Neural progenitor cell (in vitro differentiated cells): Measurements from ENCODE around the gene TXNDC9. TPM values are rescaled to one million over a fixed set of nuclear protein-coding genes. Genes with fewer than 3 reads are reported as not detected.

Experiments used
- DNase-seq: peaks from one replicate; pipeline ENCODE4 v3.0.0-alpha.2; 2016; ENCODE audit warnings: low spot score
- H2AFZ ChIP-seq: fragments of 200-600 bp; sonication (generic); replicated peaks from 2 replicates; pipeline ENCODE4 v1.6.1; 2016; ENCODE audit warnings: antibody characterized with exemption
- H3F3A ChIP-seq: fragments of 200-600 bp; sonication (generic); 2 replicates; pipeline ENCODE4 v1.6.1; 2016; ENCODE audit warnings: antibody characterized with exemption, low read depth
- H3K27ac ChIP-seq: fragments of 200-600 bp; sonication (generic); 2 replicates; pipeline ENCODE4 v1.5.1; 2016; ENCODE audit warnings: mild to moderate bottlenecking
- H3K27me3 ChIP-seq: fragments of 200-600 bp; sonication (generic); 2 replicates; pipeline ENCODE4 v1.6.1; 2016; ENCODE audit warnings: mild to moderate bottlenecking, moderate library complexity
- H3K36me3 ChIP-seq: fragments of 200-600 bp; sonication (generic); 2 replicates; pipeline ENCODE4 v1.5.1; 2016
- H3K4me1 ChIP-seq: fragments of 200-600 bp; sonication (generic); 2 replicates; pipeline ENCODE4 v1.6.1; 2016; ENCODE audit warnings: mixed run types
- H3K4me2 ChIP-seq: fragments of 200-600 bp; sonication (generic); 2 replicates; pipeline ENCODE4 v1.6.1; 2016
- H3K4me3 ChIP-seq: fragments of 200-600 bp; sonication (generic); 2 replicates; pipeline ENCODE4 v1.5.1; 2016
- H3K79me2 ChIP-seq: fragments of 200-600 bp; sonication (generic); 2 replicates; pipeline ENCODE4 v1.6.1; 2016; ENCODE audit warnings: low read depth
- H3K9ac ChIP-seq: fragments of 200-600 bp; sonication (generic); 2 replicates; pipeline ENCODE4 v1.6.1; 2016
- H3K9me3 ChIP-seq: fragments of 200-600 bp; sonication (generic); 2 replicates; pipeline ENCODE4 v1.5.1; 2016; ENCODE audit warnings: low read depth
- H4K20me1 ChIP-seq: fragments of 200-600 bp; sonication (generic); 2 replicates; pipeline ENCODE4 v1.6.1; 2016; ENCODE audit warnings: low read depth
- H3K27ac Mint-ChIP-seq: 3 replicates; pipeline ENCODE4 v1.8.0; 2021; ENCODE audit warnings: mixed read lengths
- H3K27me3 Mint-ChIP-seq: 2 replicates; pipeline ENCODE4 v1.8.0; 2022; ENCODE audit warnings: low read depth, mild to moderate bottlenecking, inconsistent platforms, moderate library complexity, mixed read lengths; ENCODE audit not compliant: insufficient read depth
- H3K36me3 Mint-ChIP-seq: 3 replicates; pipeline ENCODE4 v1.8.0; 2021; ENCODE audit warnings: mixed read lengths
- H3K4me1 Mint-ChIP-seq: 3 replicates; pipeline ENCODE4 v1.8.0; 2021; ENCODE audit warnings: mixed read lengths
- H3K4me3 Mint-ChIP-seq: 3 replicates; pipeline ENCODE4 v1.8.0; 2021; ENCODE audit warnings: mild to moderate bottlenecking, moderate library complexity, mixed read lengths
- H3K9me3 Mint-ChIP-seq: 3 replicates; pipeline ENCODE4 v1.8.0; 2020; ENCODE audit warnings: mixed read lengths
- EZH2 ChIP-seq: fragments of 200-600 bp; sonication (generic); IDR thresholded peaks from 2 replicates; pipeline ENCODE4 v1.6.1; 2017; ENCODE audit warnings: antibody characterized with exemption, mild to moderate bottlenecking, moderate library complexity
- EZH2phosphoT487 ChIP-seq: fragments of 200-600 bp; sonication (generic); IDR thresholded peaks from 2 replicates; pipeline ENCODE4 v1.6.1; 2017; ENCODE audit warnings: antibody characterized with exemption
- total RNA-seq: library from RNA; depleted of rRNA; stranded (reverse); fragments of >200 nt; gene quantifications from 2 replicates; pipeline ENCODE4 v1.2.3, GENCODE V29; 2015; ENCODE audit warnings: low replicate concordance
- TF ChIP-seq, protein P1 (sequence below): fragments of 200-600 bp; sonication (generic); IDR thresholded peaks from 2 replicates; pipeline ENCODE4 v1.5.1; 2017; ENCODE audit warnings: antibody characterized with exemption, mild to moderate bottlenecking

TXNDC9 gene
- total RNA-seq, 1 donor from 2014 or later = 109 TPM

DNA sequence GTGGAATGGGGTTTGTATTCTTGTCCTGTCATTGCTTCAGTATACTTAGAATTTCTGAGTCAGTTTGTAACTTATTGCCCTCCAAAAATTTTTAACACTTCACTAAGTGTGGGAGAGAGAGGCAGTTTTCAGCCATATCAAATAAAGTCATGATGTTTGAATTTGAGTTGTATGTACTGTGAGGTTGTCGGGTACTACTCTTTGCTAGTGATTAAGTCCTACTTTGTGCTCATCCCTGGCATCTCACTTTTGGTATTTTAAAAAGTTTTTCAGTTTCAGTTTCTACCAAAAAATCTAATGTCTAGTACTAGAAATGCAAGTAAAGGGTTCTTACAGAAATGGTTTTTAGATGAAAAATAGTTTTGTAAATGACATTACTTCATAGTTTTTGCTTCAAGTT, 41.7 kb upstream of the TXNDC9 start:
- H3F3A ChIP-seq = no peaks in the 10 kb centered on the region
- TF ChIP-seq EZH2 = no peak
- TF ChIP-seq, protein P1, sequence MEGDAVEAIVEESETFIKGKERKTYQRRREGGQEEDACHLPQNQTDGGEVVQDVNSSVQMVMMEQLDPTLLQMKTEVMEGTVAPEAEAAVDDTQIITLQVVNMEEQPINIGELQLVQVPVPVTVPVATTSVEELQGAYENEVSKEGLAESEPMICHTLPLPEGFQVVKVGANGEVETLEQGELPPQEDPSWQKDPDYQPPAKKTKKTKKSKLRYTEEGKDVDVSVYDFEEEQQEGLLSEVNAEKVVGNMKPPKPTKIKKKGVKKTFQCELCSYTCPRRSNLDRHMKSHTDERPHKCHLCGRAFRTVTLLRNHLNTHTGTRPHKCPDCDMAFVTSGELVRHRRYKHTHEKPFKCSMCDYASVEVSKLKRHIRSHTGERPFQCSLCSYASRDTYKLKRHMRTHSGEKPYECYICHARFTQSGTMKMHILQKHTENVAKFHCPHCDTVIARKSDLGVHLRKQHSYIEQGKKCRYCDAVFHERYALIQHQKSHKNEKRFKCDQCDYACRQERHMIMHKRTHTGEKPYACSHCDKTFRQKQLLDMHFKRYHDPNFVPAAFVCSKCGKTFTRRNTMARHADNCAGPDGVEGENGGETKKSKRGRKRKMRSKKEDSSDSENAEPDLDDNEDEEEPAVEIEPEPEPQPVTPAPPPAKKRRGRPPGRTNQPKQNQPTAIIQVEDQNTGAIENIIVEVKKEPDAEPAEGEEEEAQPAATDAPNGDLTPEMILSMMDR = no peak
- no peak for TF ChIP-seq EZH2phosphoT487
- H2AFZ ChIP-seq = no peak overlapping the region
- no peaks in the 10 kb centered on the region for H3K9me3 ChIP-seq
- H3K27me3 ChIP-seq = no peaks in the 10 kb centered on the region
- H3K4me2 ChIP-seq = no peak overlapping the region
- peaks cover 20% of the 10 kb centered on the region for H3K36me3 ChIP-seq
- H3K4me3 ChIP-seq = no peak overlapping the region
- no peaks in the 10 kb centered on the region for H3K4me1 ChIP-seq
- peaks cover 47% of the 10 kb centered on the region for H3K36me3 Mint-ChIP-seq
- no peak for DNase-seq
- no peak overlapping the region for H3K9ac ChIP-seq
- no peak overlapping the region for H3K27ac ChIP-seq
- H3K79me2 ChIP-seq = no peaks in the 10 kb centered on the region
- H3K9me3 Mint-ChIP-seq = peaks cover 9% of the 10 kb centered on the region
- H3K27me3 Mint-ChIP-seq = no peaks in the 10 kb centered on the region
- no peaks in the 10 kb centered on the region for H3K4me1 Mint-ChIP-seq
- H4K20me1 ChIP-seq = no peaks in the 10 kb centered on the region
- H3K4me3 Mint-ChIP-seq = no peak overlapping the region
- no peak overlapping the region for H3K27ac Mint-ChIP-seq

DNA sequence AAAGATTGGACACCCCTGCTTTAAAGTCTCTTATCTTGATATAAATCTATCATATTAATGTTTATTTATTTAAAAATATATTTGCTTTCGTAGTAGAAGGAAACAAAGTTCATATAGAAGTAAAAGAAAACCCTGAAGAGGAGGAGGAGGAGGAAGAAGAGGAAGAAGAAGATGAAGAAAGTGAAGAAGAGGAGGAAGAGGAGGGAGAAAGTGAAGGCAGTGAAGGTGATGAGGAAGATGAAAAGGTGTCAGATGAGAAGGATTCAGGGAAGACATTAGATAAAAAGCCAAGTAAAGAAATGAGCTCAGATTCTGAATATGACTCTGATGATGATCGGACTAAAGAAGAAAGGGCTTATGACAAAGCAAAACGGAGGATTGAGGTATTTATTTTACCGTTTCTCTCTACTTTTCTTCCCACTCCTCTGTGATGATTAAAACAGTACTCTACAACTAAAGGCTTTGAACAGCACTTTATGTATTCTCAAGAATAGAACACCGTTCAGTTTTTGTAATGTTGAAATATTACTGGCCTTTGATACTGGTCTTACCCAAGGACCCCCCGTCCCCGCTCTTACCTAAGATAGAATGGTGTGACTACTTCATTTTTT, 40.2 kb upstream of the TXNDC9 start:
- Histone ChIP-seq H3K4me3 (no peak overlapping the region), H2AFZ (no peak overlapping the region), H3K4me1 (no peaks in the 10 kb centered on the region), H3K79me2 (no peaks in the 10 kb centered on the region), H3K36me3 (peaks cover 19% of the 10 kb centered on the region), H3K9me3 (no peaks in the 10 kb centered on the region), H3K9ac (no peak overlapping the region), H3K4me2 (no peak overlapping the region), H3K27ac (no peak overlapping the region), H3F3A (no peaks in the 10 kb centered on the region), H4K20me1 (no peaks in the 10 kb centered on the region), H3K27me3 (no peaks in the 10 kb centered on the region)
- no peak overlapping the region for H3K4me3 Mint-ChIP-seq
- no peaks in the 10 kb centered on the region for H3K4me1 Mint-ChIP-seq
- H3K9me3 Mint-ChIP-seq = peaks cover 9% of the 10 kb centered on the region
- peaks cover 52% of the 10 kb centered on the region for H3K36me3 Mint-ChIP-seq
- TF ChIP-seq EZH2 (no peak), EZH2phosphoT487 (no peak)
- TF ChIP-seq, protein P1 = no peak
- H3K27me3 Mint-ChIP-seq = no peaks in the 10 kb centered on the region
- no peak for DNase-seq
- H3K27ac Mint-ChIP-seq = no peak overlapping the region

DNA sequence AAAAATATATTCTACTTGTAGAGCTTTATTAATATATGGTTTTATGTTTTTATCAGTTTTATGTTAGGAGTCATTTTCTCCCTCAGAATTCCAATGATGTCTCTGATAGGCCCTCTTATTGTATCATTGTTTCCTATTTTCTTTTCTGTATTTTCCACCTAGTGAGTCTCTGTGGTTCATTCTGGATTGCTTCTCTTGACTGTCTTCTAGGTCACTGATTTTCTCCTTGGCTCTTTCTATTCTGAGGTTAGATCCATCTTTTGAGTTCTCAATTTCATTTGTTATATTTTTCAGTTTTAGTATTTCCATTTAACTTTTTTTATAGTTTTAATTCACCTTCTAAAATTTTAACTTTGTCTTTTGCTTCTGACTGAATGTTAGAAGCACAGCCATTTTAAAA, 38.6 kb upstream of the TXNDC9 start:
- Histone ChIP-seq H3K4me1 (no peaks in the 10 kb centered on the region), H4K20me1 (no peaks in the 10 kb centered on the region), H2AFZ (no peak overlapping the region), H3F3A (no peaks in the 10 kb centered on the region), H3K36me3 (peaks cover 22% of the 10 kb centered on the region), H3K27me3 (no peaks in the 10 kb centered on the region), H3K4me2 (no peak overlapping the region), H3K79me2 (no peaks in the 10 kb centered on the region), H3K4me3 (no peak overlapping the region), H3K9ac (no peak overlapping the region), H3K9me3 (no peaks in the 10 kb centered on the region), H3K27ac (no peak overlapping the region)
- TF ChIP-seq EZH2phosphoT487 (no peak), EZH2 (no peak)
- TF ChIP-seq, protein P1 = no peak
- Mint-ChIP-seq H3K9me3 (peaks cover 9% of the 10 kb centered on the region), H3K27ac (no peak overlapping the region), H3K36me3 (peaks cover 50% of the 10 kb centered on the region), H3K27me3 (no peaks in the 10 kb centered on the region), H3K4me3 (no peak overlapping the region), H3K4me1 (no peaks in the 10 kb centered on the region)
- no peak for DNase-seq
